B cell (primary cell): ENCODE data around the gene RGS17. TPM values are rescaled to one million over a fixed set of nuclear protein-coding genes. Genes with fewer than 3 reads are reported as not detected.

Experiments used
- ATAC-seq: fragments of 200-7000 bp; cut with Tn5 transposase; one replicate; pipeline ENCODE4 v1.10.0; 2021; ENCODE audit warnings: low read depth, mild to moderate bottlenecking, moderate number of reproducible peaks, moderate library complexity
- CTCF ChIA-PET: fragments of 350-600 bp; sonication (Branson Sonifier 250); formaldehyde crosslinking; loops from one replicate; lab custom pipeline; 2021; ENCODE audit warnings: antibody characterized with exemption, inconsistent platforms; lab: Charles Lee
- POLR2A ChIA-PET: fragments of 350-600 bp; sonication (Branson Sonifier 250); formaldehyde crosslinking; loops from one replicate; lab custom pipeline; 2021; ENCODE audit warnings: antibody characterized with exemption; lab: Charles Lee
- DNase-seq: peaks from one replicate; pipeline ENCODE4 v3.0.0; 2013
- H2AFZ ChIP-seq: 2 replicates; pipeline ENCODE4 v1.6.1; 2012; ENCODE audit warnings: mild to moderate bottlenecking, low read depth, low read length; ENCODE audit not compliant: insufficient read depth, poor library complexity, severe bottlenecking
- H3K27ac ChIP-seq, 2 donors: 1 replicate in 1 of 2; 2 replicates in 1 of 2; pipeline ENCODE4 v1.5.1; 2012 to 2013; ENCODE audit warnings: low read length in 2 of 2, mild to moderate bottlenecking in 2 of 2, moderate library complexity in 1 of 2
- H3K27me3 ChIP-seq, 4 experiments: fragments of 200-600 bp in 1 of 4; sonication (generic) in 1 of 4; replicated peaks in 1 of 4; 1 replicate in 2 of 4; 2 replicates in 2 of 4; pipeline versions ENCODE4 v1.6.1 to v1.7.0; 2013 to 2016; ENCODE audit warnings: low read length in 3 of 4, mild to moderate bottlenecking in 2 of 4, mixed read lengths in 1 of 4, moderate library complexity in 1 of 4; ENCODE audit not compliant: insufficient read depth in 4 of 4, control insufficient read depth in 3 of 4; ENCODE audit errors: control extremely low read depth in 1 of 4
- H3K36me3 ChIP-seq, 2 experiments: replicated peaks in 1 of 2; 1 replicate in 1 of 2; 2 replicates in 1 of 2; pipeline versions ENCODE4 v1.6.1 to v1.7.1; 2013; ENCODE audit warnings: low read length in 1 of 2; ENCODE audit not compliant: insufficient read depth in 2 of 2, control insufficient read depth in 1 of 2; ENCODE audit errors: control extremely low read depth in 1 of 2, extremely low read depth in 1 of 2
- H3K4me1 ChIP-seq, 2 donors: fragments of 200-600 bp in 1 of 2; sonication (generic) in 1 of 2; 1 replicate in 1 of 2; 2 replicates in 1 of 2; pipeline versions ENCODE4 v1.5.1 to v1.6.1; 2013 to 2017; ENCODE audit warnings: low read length in 2 of 2; ENCODE audit not compliant: control insufficient read depth in 2 of 2, insufficient read depth in 2 of 2
- H3K4me2 ChIP-seq: replicated peaks from 2 replicates; pipeline ENCODE3; 2012; ENCODE audit warnings: mild to moderate bottlenecking, low read depth, low read length; ENCODE audit not compliant: poor library complexity, severe bottlenecking
- H3K4me3 ChIP-seq, 5 experiments: fragments of 200-600 bp in 1 of 5; sonication (generic) in 1 of 5; 1 replicate in 3 of 5; 2 replicates in 2 of 5; pipeline versions ENCODE4 v1.5.1 to v1.7.0; 2011 to 2016; ENCODE audit warnings: low read length in 4 of 5, mild to moderate bottlenecking in 4 of 5, low read depth in 2 of 5, control low read depth in 1 of 5, moderate library complexity in 1 of 5; ENCODE audit not compliant: insufficient read depth in 1 of 5; ENCODE audit errors: control extremely low read depth in 1 of 5, extremely low read depth in 1 of 5
- H3K79me2 ChIP-seq: fragments of 200-600 bp; sonication (generic); one replicate; pipeline ENCODE4 v1.6.0; 2016; ENCODE audit warnings: low read length; ENCODE audit not compliant: control insufficient read depth, insufficient read depth
- H3K9ac ChIP-seq: fragments of 200-600 bp; sonication (generic); 2 replicates; pipeline ENCODE4 v1.6.1; 2017; ENCODE audit warnings: mild to moderate bottlenecking, low read length, moderate library complexity
- H3K9me3 ChIP-seq, 3 donors: one replicate each; pipeline versions ENCODE4 v1.6.1 to v1.7.1; 2013; ENCODE audit warnings: low read length in 2 of 3; ENCODE audit not compliant: control insufficient read depth in 2 of 3, insufficient read depth in 1 of 3; ENCODE audit errors: control extremely low read depth in 1 of 3
- H4K20me1 ChIP-seq: 2 replicates; pipeline ENCODE4 v1.6.0; 2012; ENCODE audit warnings: mild to moderate bottlenecking, low read length; ENCODE audit not compliant: insufficient read depth, control insufficient read depth, poor library complexity, severe bottlenecking
- H3K27ac Mint-ChIP-seq: one replicate; pipeline ENCODE4 v1.8.0; 2021; ENCODE audit warnings: mixed read lengths
- H3K27me3 Mint-ChIP-seq: one replicate; pipeline ENCODE4 v1.8.0; 2021; ENCODE audit warnings: mixed read lengths
- H3K4me1 Mint-ChIP-seq: one replicate; pipeline ENCODE4 v1.8.0; 2021; ENCODE audit warnings: mixed read lengths
- H3K4me3 Mint-ChIP-seq: one replicate; pipeline ENCODE4 v1.8.0; 2021; ENCODE audit warnings: mixed read lengths
- H3K9me3 Mint-ChIP-seq: one replicate; pipeline ENCODE4 v1.8.0; 2022; ENCODE audit warnings: mixed read lengths; ENCODE audit not compliant: insufficient read depth
- EZH2 ChIP-seq: IDR thresholded peaks from 2 replicates; pipeline ENCODE4 v1.6.1; 2012; ENCODE audit warnings: borderline replicate concordance, low read depth, mild to moderate bottlenecking, moderate library complexity, low read length; ENCODE audit not compliant: insufficient read depth, poor library complexity, severe bottlenecking
- intact Hi-C: fragments of 100-400 bp; cut with micrococcal nuclease; formaldehyde crosslinking; loops from one replicate; pipeline ENCODE4 v1.10.0; 2022
- polyA plus RNA-seq: library from polyadenylated mRNA; depleted of rRNA; stranded (reverse); fragments of >200 nt; gene quantifications from 2 replicates; pipeline ENCODE4 v1.2.3, GENCODE V29; 2012
- total RNA-seq, 2 donors: library from RNA; stranded (reverse); fragments of 120-200 nt in 1 of 2; gene quantifications; 1 replicate in 1 of 2; 2 replicates in 1 of 2; pipeline versions ENCODE4 v1.2.3 to v1.2.4, GENCODE V29; 2013 to 2022
- TF ChIP-seq, protein P1 (sequence below): fragments of 200-600 bp; IDR thresholded peaks from one replicate; pipeline ENCODE4 v1.8.0; 2022; ENCODE audit warnings: antibody characterized with exemption, mild to moderate bottlenecking

RGS17 gene
- total and polyA plus RNA-seq, 2 donors (not counting 1 experiment from before 2014, with no cell fraction given) = not detected

DNA sequence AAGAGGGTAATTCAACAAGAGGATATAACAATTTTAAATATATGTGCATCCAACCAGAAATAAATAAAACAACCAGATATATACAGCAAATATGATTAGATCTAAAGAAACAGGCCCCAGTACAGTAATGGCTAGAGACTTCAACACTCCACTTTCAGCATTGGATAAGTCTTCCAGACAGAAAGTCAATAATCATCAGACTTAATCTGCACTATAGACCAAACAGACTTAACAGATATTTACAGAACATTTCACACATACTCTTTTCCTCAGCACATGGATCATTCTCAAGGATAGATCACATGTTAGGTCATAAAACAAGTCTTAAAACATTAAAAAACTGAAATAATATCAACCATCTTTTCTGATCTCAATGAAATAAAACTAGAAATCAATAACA lies 65.9 kb downstream of the RGS17 start:
- no peaks in the 10 kb centered on the region for H3K4me1 Mint-ChIP-seq
- no peaks in the 10 kb centered on the region for H3K27me3 ChIP-seq
- H3K27ac Mint-ChIP-seq = no peak overlapping the region
- H3K9me3 ChIP-seq = peaks cover 0 to 5% (median 0%) of the 10 kb centered on the region in 3 donors
- H3K9me3 Mint-ChIP-seq = peaks cover 2% of the 10 kb centered on the region
- H3K9ac ChIP-seq = no peak overlapping the region
- no peaks in the 10 kb centered on the region for H3K4me1 ChIP-seq
- H3K4me3 Mint-ChIP-seq = no peak overlapping the region
- no peaks in the 10 kb centered on the region for H4K20me1 ChIP-seq
- H2AFZ ChIP-seq = no peak overlapping the region
- ATAC-seq (no peak), DNase-seq (no peak)
- ChIA-PET POLR2A (no interaction called here), CTCF (no interaction called here)
- intact Hi-C loops = no loop called here
- TF ChIP-seq EZH2 = no peak
- TF ChIP-seq, protein P1, sequence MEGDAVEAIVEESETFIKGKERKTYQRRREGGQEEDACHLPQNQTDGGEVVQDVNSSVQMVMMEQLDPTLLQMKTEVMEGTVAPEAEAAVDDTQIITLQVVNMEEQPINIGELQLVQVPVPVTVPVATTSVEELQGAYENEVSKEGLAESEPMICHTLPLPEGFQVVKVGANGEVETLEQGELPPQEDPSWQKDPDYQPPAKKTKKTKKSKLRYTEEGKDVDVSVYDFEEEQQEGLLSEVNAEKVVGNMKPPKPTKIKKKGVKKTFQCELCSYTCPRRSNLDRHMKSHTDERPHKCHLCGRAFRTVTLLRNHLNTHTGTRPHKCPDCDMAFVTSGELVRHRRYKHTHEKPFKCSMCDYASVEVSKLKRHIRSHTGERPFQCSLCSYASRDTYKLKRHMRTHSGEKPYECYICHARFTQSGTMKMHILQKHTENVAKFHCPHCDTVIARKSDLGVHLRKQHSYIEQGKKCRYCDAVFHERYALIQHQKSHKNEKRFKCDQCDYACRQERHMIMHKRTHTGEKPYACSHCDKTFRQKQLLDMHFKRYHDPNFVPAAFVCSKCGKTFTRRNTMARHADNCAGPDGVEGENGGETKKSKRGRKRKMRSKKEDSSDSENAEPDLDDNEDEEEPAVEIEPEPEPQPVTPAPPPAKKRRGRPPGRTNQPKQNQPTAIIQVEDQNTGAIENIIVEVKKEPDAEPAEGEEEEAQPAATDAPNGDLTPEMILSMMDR = no peak
- no peak overlapping the region for H3K4me3 ChIP-seq
- H3K27ac ChIP-seq = no peak overlapping the region
- H3K79me2 ChIP-seq = no peaks in the 10 kb centered on the region
- no peaks in the 10 kb centered on the region for H3K36me3 ChIP-seq
- peaks cover 13% of the 10 kb centered on the region for H3K27me3 Mint-ChIP-seq
- no peak overlapping the region for H3K4me2 ChIP-seq

DNA sequence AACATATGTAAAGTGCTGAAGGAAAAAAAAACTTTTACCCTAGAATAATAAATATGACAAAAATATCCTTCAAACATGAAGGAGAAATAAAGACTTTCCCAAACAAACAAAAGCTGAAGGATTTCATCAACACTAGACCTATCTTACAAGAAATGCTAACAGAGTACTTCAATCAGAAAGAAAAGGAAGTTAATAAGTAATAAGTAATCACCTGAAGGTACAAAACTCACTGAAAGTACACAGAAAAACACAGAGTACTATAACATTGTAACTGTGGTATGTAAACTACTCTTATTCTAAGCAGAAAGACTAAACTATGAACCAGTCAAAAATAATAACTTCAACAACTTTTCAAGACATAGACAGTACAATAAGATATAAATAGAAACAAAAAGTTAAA lies 67.1 kb downstream of the RGS17 start:
- Mint-ChIP-seq H3K4me3 (no peak overlapping the region), H3K9me3 (peaks cover 2% of the 10 kb centered on the region), H3K4me1 (no peaks in the 10 kb centered on the region), H3K27me3 (peaks cover 13% of the 10 kb centered on the region), H3K27ac (no peak overlapping the region)
- Histone ChIP-seq H3K27ac (no peak overlapping the region), H3K9ac (no peak overlapping the region), H3K27me3 (no peaks in the 10 kb centered on the region), H3K36me3 (no peaks in the 10 kb centered on the region), H3K9me3 (peaks cover 0 to 5% (median 0%) of the 10 kb centered on the region in 3 donors), H3K79me2 (no peaks in the 10 kb centered on the region), H3K4me1 (no peaks in the 10 kb centered on the region), H4K20me1 (no peaks in the 10 kb centered on the region), H3K4me2 (no peak overlapping the region), H3K4me3 (no peak overlapping the region), H2AFZ (no peak overlapping the region)
- DNase-seq = no peak
- intact Hi-C loops = no loop called here
- ATAC-seq = no peak
- ChIA-PET POLR2A (no interaction called here), CTCF (no interaction called here)
- no peak for TF ChIP-seq EZH2
- TF ChIP-seq, protein P1 = no peak
